ENCODE results near the gene GOPC. TPM values are rescaled to one million over a fixed set of nuclear protein-coding genes. Genes with fewer than 3 reads are reported as not detected.

The GOPC gene
- total RNA-seq, 1 donor: 8.6 TPM

- Histone ChIP-seq H3K27me3 (ENCODE audit: insufficient read depth, low read length) (no peaks in the 10 kb centered on the region), H3K9me3 (ENCODE audit: low read depth, low read length) (no peaks in the 10 kb centered on the region), H3K4me1 (ENCODE audit: insufficient read depth, low read length) (no peaks in the 10 kb centered on the region), H3K4me3 (ENCODE audit: low read length) (no peak overlapping the region)
Observed at GRCh38 chr6:117568247-117568646, 34.1 kb downstream of the GOPC start.

- Histone ChIP-seq H3K4me3 (ENCODE audit: low read length) (no peak overlapping the region), H3K4me1 (ENCODE audit: insufficient read depth, low read length) (no peaks in the 10 kb centered on the region), H3K27me3 (ENCODE audit: insufficient read depth, low read length) (no peaks in the 10 kb centered on the region), H3K9me3 (ENCODE audit: low read depth, low read length) (no peaks in the 10 kb centered on the region)
Observed at GRCh38 chr6:117564681-117565080, 37.6 kb downstream of the GOPC start.

- Histone ChIP-seq H3K4me3 (ENCODE audit: low read length) (no peak overlapping the region), H3K9me3 (ENCODE audit: low read depth, low read length) (no peaks in the 10 kb centered on the region), H3K4me1 (ENCODE audit: insufficient read depth, low read length) (no peaks in the 10 kb centered on the region), H3K27me3 (ENCODE audit: insufficient read depth, low read length) (no peaks in the 10 kb centered on the region)
Observed at GRCh38 chr6:117561128-117561527, 41.2 kb downstream of the GOPC start.

GRCh38 chr6:117559299-117559698, 43.0 kb downstream of the GOPC start:
- Histone ChIP-seq H3K9me3 (ENCODE audit: low read depth, low read length) (no peaks in the 10 kb centered on the region), H3K4me1 (ENCODE audit: insufficient read depth, low read length) (no peaks in the 10 kb centered on the region), H3K4me3 (ENCODE audit: low read length) (no peak overlapping the region), H3K27me3 (ENCODE audit: insufficient read depth, low read length) (no peaks in the 10 kb centered on the region)

- Histone ChIP-seq H3K4me3 (ENCODE audit: low read length) (no peak overlapping the region), H3K9me3 (ENCODE audit: low read depth, low read length) (no peaks in the 10 kb centered on the region), H3K27me3 (ENCODE audit: insufficient read depth, low read length) (no peaks in the 10 kb centered on the region), H3K4me1 (ENCODE audit: insufficient read depth, low read length) (no peaks in the 10 kb centered on the region)
Observed at GRCh38 chr6:117558818-117559217, 43.5 kb downstream of the GOPC start.

- no peaks in the 10 kb centered on the region for H3K4me1 ChIP-seq (ENCODE audit: insufficient read depth, low read length)
- no peaks in the 10 kb centered on the region for H3K27me3 ChIP-seq (ENCODE audit: insufficient read depth, low read length)
- H3K9me3 ChIP-seq (ENCODE audit: low read depth, low read length): no peaks in the 10 kb centered on the region
- H3K4me3 ChIP-seq (ENCODE audit: low read length): no peak overlapping the region
Observed at GRCh38 chr6:117557951-117558350, 44.4 kb downstream of the GOPC start.

- no peaks in the 10 kb centered on the region for H3K27me3 ChIP-seq (ENCODE audit: insufficient read depth, low read length)
- H3K9me3 ChIP-seq (ENCODE audit: low read depth, low read length): no peaks in the 10 kb centered on the region
- no peak overlapping the region for H3K4me3 ChIP-seq (ENCODE audit: low read length)
- no peaks in the 10 kb centered on the region for H3K4me1 ChIP-seq (ENCODE audit: insufficient read depth, low read length)
Observed at GRCh38 chr6:117555882-117556498, 46.3 kb downstream of the GOPC start.

GRCh38 chr6:117555262-117555849, 47.0 kb downstream of the GOPC start:
- Histone ChIP-seq H3K9me3 (ENCODE audit: low read depth, low read length) (no peaks in the 10 kb centered on the region), H3K4me1 (ENCODE audit: insufficient read depth, low read length) (peaks cover 5% of the 10 kb centered on the region), H3K4me3 (ENCODE audit: low read length) (no peak overlapping the region), H3K27me3 (ENCODE audit: insufficient read depth, low read length) (no peaks in the 10 kb centered on the region)

GRCh38 chr6:117553142-117553541, 49.2 kb downstream of the GOPC start:
- peaks cover 20% of the 10 kb centered on the region for H3K4me1 ChIP-seq (ENCODE audit: insufficient read depth, low read length)
- H3K27me3 ChIP-seq (ENCODE audit: insufficient read depth, low read length): no peaks in the 10 kb centered on the region

GRCh38 chr6:117552618-117553017, 49.7 kb downstream of the GOPC start:
- Histone ChIP-seq H3K4me3 (ENCODE audit: low read length) (no peak overlapping the region), H3K9me3 (ENCODE audit: low read depth, low read length) (no peaks in the 10 kb centered on the region), H3K27me3 (ENCODE audit: insufficient read depth, low read length) (no peaks in the 10 kb centered on the region), H3K4me1 (ENCODE audit: insufficient read depth, low read length) (peaks cover 25% of the 10 kb centered on the region)

More at GRCh38 chr6:117553142-117553541, 49.2 kb downstream of the GOPC start:
- H3K9me3 ChIP-seq (ENCODE audit: low read depth, low read length): no peaks in the 10 kb centered on the region
- no peak overlapping the region for H3K4me3 ChIP-seq (ENCODE audit: low read length)

- Histone ChIP-seq H3K4me3 (ENCODE audit: low read length) (no peak overlapping the region), H3K27me3 (ENCODE audit: insufficient read depth, low read length) (no peaks in the 10 kb centered on the region), H3K9me3 (ENCODE audit: low read depth, low read length) (no peaks in the 10 kb centered on the region), H3K4me1 (ENCODE audit: insufficient read depth, low read length) (peaks cover 29% of the 10 kb centered on the region)
Observed at GRCh38 chr6:117550618-117551242, 51.6 kb downstream of the GOPC start.

- peaks cover 29% of the 10 kb centered on the region for H3K4me1 ChIP-seq (ENCODE audit: insufficient read depth, low read length)
- H3K4me3 ChIP-seq (ENCODE audit: low read length): no peak overlapping the region
- H3K9me3 ChIP-seq (ENCODE audit: low read depth, low read length): no peaks in the 10 kb centered on the region
- no peaks in the 10 kb centered on the region for H3K27me3 ChIP-seq (ENCODE audit: insufficient read depth, low read length)
Observed at GRCh38 chr6:117550078-117550600, 52.2 kb downstream of the GOPC start.

GRCh38 chr6:117549611-117550010, 52.7 kb downstream of the GOPC start:
- H3K4me1 ChIP-seq (ENCODE audit: insufficient read depth, low read length): peaks cover 29% of the 10 kb centered on the region
- no peaks in the 10 kb centered on the region for H3K9me3 ChIP-seq (ENCODE audit: low read depth, low read length)
- H3K4me3 ChIP-seq (ENCODE audit: low read length): no peak overlapping the region

GRCh38 chr6:117548797-117549301, 53.5 kb downstream of the GOPC start:
- H3K27me3 ChIP-seq (ENCODE audit: insufficient read depth, low read length): no peaks in the 10 kb centered on the region
- peaks cover 29% of the 10 kb centered on the region for H3K4me1 ChIP-seq (ENCODE audit: insufficient read depth, low read length)
- H3K4me3 ChIP-seq (ENCODE audit: low read length): peak overlapping the region; percentile 36
- H3K9me3 ChIP-seq (ENCODE audit: low read depth, low read length): no peaks in the 10 kb centered on the region

More at GRCh38 chr6:117549611-117550010, 52.7 kb downstream of the GOPC start:
- no peaks in the 10 kb centered on the region for H3K27me3 ChIP-seq (ENCODE audit: insufficient read depth, low read length)

Data from mononuclear cell (primary cell).